Hindlimb muscle (tissue), 1 donor: ENCODE results near the gene KDM3B. TPM values are rescaled to one million over a fixed set of nuclear protein-coding genes. Genes with fewer than 3 reads are reported as not detected.
"Not testable (repeated sequence)": the region's sequence is repeated elsewhere in the genome, so short reads cannot be mapped to it uniquely, and the experiment has no call there.

ENCODE experiments used
- DNase-seq: peaks from one replicate; pipeline ENCODE4 v3.0.0-alpha.2; 2013
- polyA plus RNA-seq: library from polyadenylated mRNA; unstranded; fragments of 120-200 nt; gene quantifications from one replicate; pipeline ENCODE4 v1.2.1, GENCODE V29; 2013; ENCODE audit not compliant: insufficient read length

The KDM3B gene
- polyA plus RNA-seq, 1 donor = 71.8 TPM

DNA sequence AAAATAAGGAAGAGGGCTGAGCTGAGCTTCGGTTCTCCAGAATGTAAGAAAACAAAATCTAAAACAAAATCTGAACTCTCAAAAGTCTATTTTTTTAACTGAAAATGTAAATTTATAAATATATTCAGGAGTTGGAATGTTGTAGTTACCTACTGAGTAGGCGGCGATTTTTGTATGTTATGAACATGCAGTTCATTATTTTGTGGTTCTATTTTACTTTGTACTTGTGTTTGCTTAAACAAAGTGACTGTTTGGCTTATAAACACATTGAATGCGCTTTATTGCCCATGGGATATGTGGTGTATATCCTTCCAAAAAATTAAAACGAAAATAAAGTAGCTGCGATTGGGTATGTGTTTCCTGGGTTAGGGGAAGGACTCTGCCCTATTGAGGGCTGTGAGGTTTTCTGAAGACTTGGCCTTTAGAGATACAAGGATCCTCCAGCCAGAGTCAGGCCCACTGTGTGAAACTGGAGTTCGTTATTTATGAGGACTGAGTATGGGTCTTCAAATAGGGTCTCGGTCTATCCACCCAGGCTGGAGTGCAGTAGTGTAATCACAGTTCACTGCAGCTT is 116.6 kb downstream of the KDM3B start:
- no peak for DNase-seq

DNA sequence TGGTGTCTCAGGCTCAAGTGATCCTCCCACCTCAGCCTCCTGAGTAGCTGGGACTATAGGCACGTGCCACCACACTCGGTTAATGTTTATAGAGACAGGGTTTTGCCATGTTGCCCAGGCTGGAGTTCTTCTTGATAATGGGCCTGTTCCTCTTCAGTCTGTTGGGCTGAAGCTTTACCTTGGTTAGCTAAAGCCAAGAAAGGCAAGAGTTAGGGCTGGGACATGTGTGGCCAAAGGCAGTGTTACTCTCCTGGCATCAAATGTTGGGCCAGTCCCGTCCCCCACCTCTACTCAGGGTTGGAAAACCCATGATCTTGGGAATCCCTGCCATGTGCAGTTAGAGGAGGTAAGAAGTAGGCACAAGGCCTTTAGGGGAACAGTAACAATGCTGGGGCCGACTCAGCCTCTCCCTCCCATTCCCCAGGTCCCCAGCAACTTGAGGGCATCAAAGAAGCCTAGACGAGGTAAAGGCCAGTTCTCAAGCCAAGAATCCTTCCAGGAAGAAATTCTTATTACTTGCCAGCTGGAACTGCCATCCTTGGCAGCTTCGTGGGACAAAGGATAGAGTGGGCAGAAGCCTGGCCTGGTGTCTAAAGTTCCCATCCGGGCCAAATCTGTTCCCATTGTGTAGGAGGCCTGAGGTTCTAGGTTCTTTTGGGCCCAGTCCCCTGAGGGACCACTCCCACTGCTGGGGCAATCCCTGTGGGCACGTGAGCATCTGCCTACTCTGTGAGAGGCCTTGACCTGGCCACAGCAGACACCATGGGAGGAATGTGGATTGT is 117.2 kb downstream of the KDM3B start:
- no peak for DNase-seq

DNA sequence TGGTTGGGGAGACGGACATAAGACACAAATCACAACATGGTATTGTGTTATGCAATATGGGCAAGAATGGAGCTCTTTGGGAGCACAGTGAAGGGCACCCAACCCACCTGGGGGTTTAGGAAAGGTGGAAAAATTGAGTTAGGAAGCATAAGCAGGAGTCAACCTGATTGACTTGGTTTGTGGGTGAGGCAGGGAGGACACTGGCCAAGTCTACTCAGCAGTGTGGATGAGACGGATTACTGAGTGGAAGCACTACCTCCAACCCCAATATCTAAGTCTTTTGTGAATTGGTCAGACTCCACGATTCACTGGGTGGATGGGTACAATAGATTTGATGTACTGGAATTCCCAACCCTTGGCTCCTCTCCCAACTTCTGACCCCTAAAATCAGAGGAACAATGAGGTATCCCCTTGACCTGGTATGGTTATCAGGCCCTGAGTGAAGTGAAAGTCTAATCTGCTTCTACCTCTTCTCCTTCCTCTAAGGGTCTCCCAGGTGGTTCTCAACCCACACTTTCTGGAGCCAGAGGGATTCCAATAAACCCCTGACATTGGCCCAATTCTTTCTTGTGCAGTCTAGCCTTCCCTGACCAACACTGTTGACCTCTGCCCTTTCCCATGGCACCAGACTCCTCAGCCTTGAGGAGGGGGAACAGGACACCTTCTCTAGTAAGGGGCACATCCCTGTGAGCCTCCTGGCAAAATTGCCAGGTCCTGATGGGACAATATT is 118.0 kb downstream of the KDM3B start:
- DNase-seq = no peak

DNA sequence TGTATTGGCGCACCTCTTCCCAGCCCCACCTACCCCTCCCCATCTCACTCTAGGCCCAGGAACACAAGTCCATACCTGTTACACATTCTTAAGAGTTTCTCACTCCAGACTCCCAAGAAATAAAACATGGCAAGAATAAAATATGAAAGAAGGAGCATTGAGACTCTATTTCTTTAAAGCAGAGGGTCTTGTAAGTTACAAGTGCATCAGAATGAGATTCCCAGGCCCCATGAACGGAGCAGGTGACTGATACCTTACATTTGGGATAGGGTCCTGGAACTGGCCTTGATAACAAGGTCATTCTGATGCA is 118.5 kb downstream of the KDM3B start:
- no peak for DNase-seq

DNA sequence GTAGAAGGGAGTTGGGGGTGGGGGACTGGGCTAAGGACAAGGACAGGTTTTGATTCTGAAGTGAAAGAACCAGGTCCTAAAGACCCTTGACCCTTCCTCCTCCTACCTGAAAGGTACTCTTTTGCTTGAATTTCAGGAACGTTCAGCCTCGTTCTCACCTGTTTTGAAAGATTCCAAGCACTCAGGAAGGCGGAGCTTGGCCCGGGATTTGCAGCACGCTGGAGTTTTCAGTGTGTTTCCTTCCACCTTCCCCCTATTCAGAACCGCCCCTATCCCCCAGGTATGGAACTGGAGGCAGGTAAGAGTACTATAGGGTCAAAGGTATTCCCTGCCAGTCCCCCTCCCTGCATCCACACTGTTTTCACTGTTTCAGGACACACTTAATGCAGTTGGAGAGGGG is 119.9 kb downstream of the KDM3B start:
- no peak for DNase-seq

DNA sequence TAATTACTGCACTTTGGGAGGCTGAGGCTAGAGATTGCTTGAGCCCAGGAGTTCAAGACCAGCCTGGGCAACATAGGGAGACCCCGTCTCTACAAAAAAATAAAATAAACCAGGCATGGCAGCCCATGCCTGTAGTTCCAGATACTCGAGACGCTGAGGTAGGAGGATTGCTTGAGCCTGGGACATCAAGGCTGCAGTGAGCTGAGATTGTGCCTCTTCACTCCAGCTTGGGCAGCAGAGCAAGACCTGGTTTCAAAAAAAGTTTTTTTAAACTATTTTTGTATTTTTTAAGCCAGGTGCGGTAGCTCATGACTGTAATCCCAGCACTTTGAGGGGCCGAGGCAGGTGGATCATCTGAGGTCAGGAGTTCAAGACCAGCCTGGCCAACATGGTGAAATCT is 120.7 kb downstream of the KDM3B start:
- DNase-seq = not testable (repeated sequence)

DNA sequence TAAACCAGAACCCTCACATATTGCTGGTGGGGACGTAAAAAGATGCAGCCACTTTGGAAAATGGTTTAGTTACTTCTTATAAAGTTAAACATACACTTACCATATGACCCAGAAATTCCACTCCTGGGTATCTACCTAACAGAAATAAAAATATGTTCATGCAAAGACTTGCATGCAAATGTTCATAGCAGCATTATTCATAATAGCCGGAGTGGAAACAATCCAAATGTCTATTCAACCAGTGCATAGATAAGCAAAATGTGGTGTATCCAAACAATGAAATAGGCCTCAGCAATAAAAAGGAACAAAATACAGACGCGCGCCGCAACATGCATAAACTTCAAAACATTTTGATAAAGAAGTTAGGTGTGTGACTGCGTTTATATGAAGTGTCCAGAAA is 124.4 kb downstream of the KDM3B start:
- DNase-seq = no peak

DNA sequence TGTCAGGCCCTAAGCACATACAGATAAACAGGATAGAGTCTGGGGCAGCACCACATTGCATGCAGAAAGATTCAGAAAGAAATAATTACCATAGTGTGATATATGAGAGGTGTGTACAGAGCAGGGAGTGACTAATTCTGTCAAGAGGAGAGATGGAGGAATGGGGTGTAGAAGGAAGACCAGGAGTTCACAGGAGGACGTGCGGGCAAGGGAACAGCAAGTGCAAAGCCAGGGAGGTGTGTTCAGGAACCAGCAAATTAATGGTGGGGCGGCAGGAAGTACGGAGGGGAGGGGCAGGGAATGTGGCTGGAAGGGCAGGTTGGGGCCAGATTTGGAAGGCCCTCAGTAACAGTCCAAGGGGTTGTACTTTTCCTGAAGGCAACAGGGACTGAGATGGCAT is 130.2 kb downstream of the KDM3B start:
- DNase-seq = no peak

Other genes starting within 250 kb of the KDM3B start
- gene NME5, start 213.3 kb upstream of the KDM3B start, polyA plus RNA-seq = 0.68 TPM
- gene BRD8, start 174.1 kb upstream of the KDM3B start, polyA plus RNA-seq = 54.7 TPM
- 17.5 TPM for gene KIF20A, start 173.6 kb upstream of the KDM3B start, polyA plus RNA-seq
- gene CDC23, start 139.4 kb upstream of the KDM3B start, polyA plus RNA-seq = 33.8 TPM
- 2.8 TPM for gene GFRA3, start 78.1 kb upstream of the KDM3B start, polyA plus RNA-seq
- 2.4 TPM for gene CDC25C, start 20.9 kb upstream of the KDM3B start, polyA plus RNA-seq
- 42.4 TPM for gene FAM53C, start 14.4 kb upstream of the KDM3B start, polyA plus RNA-seq
- 28.2 TPM for gene REEP2, start 86.4 kb downstream of the KDM3B start, polyA plus RNA-seq
- 152 TPM for gene EGR1, start 112.8 kb downstream of the KDM3B start, polyA plus RNA-seq
- 39.6 TPM for gene ETF1, start 190.6 kb downstream of the KDM3B start, polyA plus RNA-seq
- gene HSPA9, start 222.7 kb downstream of the KDM3B start, polyA plus RNA-seq = 138 TPM